DND-41 (cell line): ENCODE results near the gene CDH11.

Source experiments
- ATAC-seq: fragments of 200-7000 bp; cut with Tn5 transposase; 3 replicates; pipeline ENCODE4 v1.9.1; 2021; ENCODE audit warnings: low read depth; ENCODE audit not compliant: insufficient read depth
- DNase-seq: peaks from one replicate; pipeline ENCODE4 v3.0.0-alpha.2; 2020
- H2AFZ ChIP-seq: 2 replicates; pipeline ENCODE4 v1.6.0; 2012; ENCODE audit warnings: low read depth, low read length
- H3K27ac ChIP-seq: 2 replicates; pipeline ENCODE4 v1.5.1; 2012; ENCODE audit warnings: low read length, inconsistent platforms
- H3K27me3 ChIP-seq: fragments of 200-600 bp; sonication (generic); 2 replicates; pipeline ENCODE4 v1.6.0; 2012; ENCODE audit warnings: low read length, mild to moderate bottlenecking, inconsistent platforms; ENCODE audit not compliant: insufficient read depth, poor library complexity
- H3K36me3 ChIP-seq: 2 replicates; pipeline ENCODE4 v1.5.1; 2012; ENCODE audit warnings: low read length, inconsistent platforms; ENCODE audit not compliant: insufficient read depth
- H3K4me1 ChIP-seq: 2 replicates; pipeline ENCODE4 v1.5.1; 2012; ENCODE audit warnings: mild to moderate bottlenecking, low read length; ENCODE audit not compliant: insufficient read depth
- H3K4me2 ChIP-seq: 2 replicates; pipeline ENCODE4 v1.6.0; 2012; ENCODE audit warnings: mild to moderate bottlenecking, moderate library complexity, low read length, inconsistent platforms; ENCODE audit not compliant: insufficient read depth
- H3K4me3 ChIP-seq, 2 experiments: fragments of 200-600 bp in 1 of 2; shearing (Covaris generic) in 1 of 2; 2 replicates each; pipeline ENCODE4 v1.5.1; 2012 to 2016; ENCODE audit warnings: inconsistent platforms in 2 of 2, low read length in 2 of 2, mild to moderate bottlenecking in 2 of 2, low read depth in 1 of 2, moderate library complexity in 1 of 2
- H3K79me2 ChIP-seq: 2 replicates; pipeline ENCODE4 v1.6.0; 2012; ENCODE audit warnings: low read length, inconsistent platforms; ENCODE audit not compliant: insufficient read depth
- H3K9ac ChIP-seq: 2 replicates; pipeline ENCODE4 v1.6.0; 2012; ENCODE audit warnings: low read depth, mild to moderate bottlenecking, inconsistent platforms, low read length, moderate library complexity
- H3K9me3 ChIP-seq: 2 replicates; pipeline ENCODE4 v1.5.1; 2012; ENCODE audit warnings: low read length, moderate library complexity, mild to moderate bottlenecking, inconsistent platforms; ENCODE audit not compliant: insufficient read depth, severe bottlenecking
- H4K20me1 ChIP-seq: 2 replicates; pipeline ENCODE4 v1.6.0; 2012; ENCODE audit warnings: low read length; ENCODE audit not compliant: insufficient read depth
- CTCF ChIP-seq: IDR thresholded peaks from 2 replicates; pipeline ENCODE4 v1.5.1; 2012; ENCODE audit warnings: borderline replicate concordance, low read length, moderate library complexity, mild to moderate bottlenecking; ENCODE audit not compliant: poor library complexity, severe bottlenecking; ENCODE audit errors: extremely low read depth
- EZH2 ChIP-seq: IDR thresholded peaks from 3 replicates; pipeline ENCODE4 v1.6.1; 2012; ENCODE audit warnings: borderline replicate concordance, low read depth, mild to moderate bottlenecking, moderate library complexity, low read length, inconsistent platforms; ENCODE audit not compliant: severe bottlenecking

Gene CDH11

DNA sequence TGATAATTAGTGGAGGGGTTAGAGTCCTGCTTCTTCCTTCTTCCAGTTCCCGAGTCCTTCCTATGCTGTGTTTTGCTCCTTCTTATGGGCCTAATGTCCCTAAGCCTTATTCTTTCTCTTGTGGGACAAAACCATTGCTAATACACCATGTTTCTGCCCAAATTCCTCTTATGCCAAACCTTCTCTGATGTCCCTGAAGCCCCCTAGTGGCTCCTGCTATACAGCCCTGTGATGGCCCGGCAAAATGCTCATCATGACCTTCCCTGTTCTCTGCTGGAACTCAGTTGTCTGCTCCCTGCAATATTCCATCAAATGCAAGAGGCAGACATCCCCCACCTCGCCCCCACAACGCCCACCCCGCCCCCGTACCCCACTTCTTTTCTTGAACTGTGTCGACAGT lies 171.6 kb downstream of the CDH11 start:
- TF ChIP-seq EZH2: no peak
- TF ChIP-seq CTCF: no peak
- DNase-seq (no peak), ATAC-seq (no peak)
- Histone ChIP-seq H3K79me2 (no peaks in the 10 kb centered on the region), H3K4me1 (no peaks in the 10 kb centered on the region), H4K20me1 (no peaks in the 10 kb centered on the region), H3K9ac (no peak overlapping the region), H3K36me3 (no peaks in the 10 kb centered on the region), H3K27ac (no peak overlapping the region), H3K4me3 (no peak overlapping the region), H3K4me2 (no peak overlapping the region), H3K9me3 (no peaks in the 10 kb centered on the region), H3K27me3 (no peaks in the 10 kb centered on the region), H2AFZ (no peak overlapping the region)

GRCh38 chr16:64948056-64948455 lies 173.8 kb downstream of the CDH11 start:
- no peaks in the 10 kb centered on the region for H3K79me2 ChIP-seq
- TF ChIP-seq EZH2 (no peak), CTCF (no peak)
- no peaks in the 10 kb centered on the region for H3K9me3 ChIP-seq
- no peak overlapping the region for H3K9ac ChIP-seq
- DNase-seq (no peak), ATAC-seq (no peak)
- H3K4me3 ChIP-seq: no peak overlapping the region
- no peak overlapping the region for H3K27ac ChIP-seq
- H2AFZ ChIP-seq: no peak overlapping the region
- no peaks in the 10 kb centered on the region for H3K27me3 ChIP-seq
- H3K4me1 ChIP-seq: no peaks in the 10 kb centered on the region
- no peaks in the 10 kb centered on the region for H4K20me1 ChIP-seq
- H3K4me2 ChIP-seq: no peak overlapping the region
- no peaks in the 10 kb centered on the region for H3K36me3 ChIP-seq

- no peak overlapping the region for H3K4me2 ChIP-seq
- H3K79me2 ChIP-seq: no peaks in the 10 kb centered on the region
- no peaks in the 10 kb centered on the region for H4K20me1 ChIP-seq
- H3K9me3 ChIP-seq: no peaks in the 10 kb centered on the region
- no peak for TF ChIP-seq EZH2
- no peak for TF ChIP-seq CTCF
- H3K36me3 ChIP-seq: no peaks in the 10 kb centered on the region
- no peak overlapping the region for H3K9ac ChIP-seq
- ATAC-seq (no peak), DNase-seq (no peak)
- no peak overlapping the region for H3K4me3 ChIP-seq
- no peak overlapping the region for H2AFZ ChIP-seq
- H3K27ac ChIP-seq: no peak overlapping the region
- no peaks in the 10 kb centered on the region for H3K27me3 ChIP-seq
- no peaks in the 10 kb centered on the region for H3K4me1 ChIP-seq
These were observed 174.2 kb downstream of the CDH11 start for GRCh38 chr16:64947651-64948050.

- DNase-seq: no peak
- no peak overlapping the region for H3K27ac ChIP-seq
These were observed 188.0 kb downstream of the CDH11 start for GRCh38 chr16:64933885-64934284.

More at GRCh38 chr16:64933885-64934284, 188.0 kb downstream of the CDH11 start:
- no peaks in the 10 kb centered on the region for H4K20me1 ChIP-seq
- H3K4me1 ChIP-seq: no peaks in the 10 kb centered on the region
- no peak for TF ChIP-seq CTCF
- TF ChIP-seq EZH2: no peak
- H3K27me3 ChIP-seq: no peaks in the 10 kb centered on the region
- no peak overlapping the region for H2AFZ ChIP-seq
- no peak for ATAC-seq
- no peaks in the 10 kb centered on the region for H3K9me3 ChIP-seq
- H3K4me3 ChIP-seq: no peak overlapping the region
- H3K36me3 ChIP-seq: no peaks in the 10 kb centered on the region
- H3K4me2 ChIP-seq: no peak overlapping the region
- H3K79me2 ChIP-seq: no peaks in the 10 kb centered on the region
- H3K9ac ChIP-seq: no peak overlapping the region
